Vagina (tissue), 2 donors: ENCODE results near the gene UBP1. TPM values are rescaled to one million over a fixed set of nuclear protein-coding genes. Genes with fewer than 3 reads are reported as not detected.

Source experiments
- DNase-seq, 2 donors: peaks; one replicate each; pipeline ENCODE4 v3.0.0-alpha.2; 2017; ENCODE audit errors: extremely low spot score in 2 of 2
- H3K27ac ChIP-seq: fragments of 200-600 bp; sonication (generic); one replicate; pipeline ENCODE4 v1.5.1; 2019
- H3K27me3 ChIP-seq: fragments of 200-600 bp; sonication (generic); one replicate; pipeline ENCODE4 v1.5.1; 2019
- H3K36me3 ChIP-seq, 2 donors: fragments of 200-600 bp; sonication (generic); one replicate each; pipeline ENCODE4 v1.5.1; 2017 to 2019
- H3K4me1 ChIP-seq: fragments of 200-600 bp; sonication (generic); one replicate; pipeline ENCODE4 v1.5.1; 2019
- H3K4me3 ChIP-seq, 2 donors: fragments of 200-600 bp; sonication (generic); 1 replicate in 1 of 2; 2 replicates in 1 of 2; pipeline ENCODE4 v1.5.1; 2016 to 2019
- H3K9me3 ChIP-seq: fragments of 200-600 bp; sonication (generic); one replicate; pipeline ENCODE4 v1.5.1; 2019
- POLR2A ChIP-seq, 2 donors: fragments of 450-650 bp; IDR thresholded peaks; one replicate each; pipeline ENCODE4 v1.6.1; 2017; ENCODE audit warnings: antibody characterized with exemption in 2 of 2, mild to moderate bottlenecking in 2 of 2, moderate library complexity in 2 of 2
- POLR2AphosphoS5 ChIP-seq, 2 donors: sonication (generic); formaldehyde crosslinking; IDR thresholded peaks; one replicate each; pipeline ENCODE4 v1.9.0; 2017; ENCODE audit warnings: antibody characterized with exemption in 2 of 2, mild to moderate bottlenecking in 2 of 2, low read depth in 1 of 2; ENCODE audit not compliant: insufficient read depth in 1 of 2
- intact Hi-C: fragments of 100-400 bp; cut with DNase I; formaldehyde crosslinking; loops from one replicate; pipeline ENCODE4 v1.15.1; 2023
- total RNA-seq: library from RNA; depleted of rRNA; stranded (reverse); fragments of >200 nt; gene quantifications from one replicate; pipeline ENCODE4 v1.2.3, GENCODE V29; 2016
- TF ChIP-seq, protein P1 (sequence below), 3 experiments: fragments of 450-650 bp in 2 of 3; fragments of 200-600 bp in 1 of 3; sonication (generic) in 1 of 3; IDR thresholded peaks; one replicate each; pipeline ENCODE4 v1.5.1; 2017 to 2019; ENCODE audit warnings: antibody characterized with exemption in 3 of 3, mild to moderate bottlenecking in 2 of 3, moderate library complexity in 2 of 3

UBP1 gene
- total RNA-seq, 1 donor from 2014 or later = 52.1 TPM

DNA sequence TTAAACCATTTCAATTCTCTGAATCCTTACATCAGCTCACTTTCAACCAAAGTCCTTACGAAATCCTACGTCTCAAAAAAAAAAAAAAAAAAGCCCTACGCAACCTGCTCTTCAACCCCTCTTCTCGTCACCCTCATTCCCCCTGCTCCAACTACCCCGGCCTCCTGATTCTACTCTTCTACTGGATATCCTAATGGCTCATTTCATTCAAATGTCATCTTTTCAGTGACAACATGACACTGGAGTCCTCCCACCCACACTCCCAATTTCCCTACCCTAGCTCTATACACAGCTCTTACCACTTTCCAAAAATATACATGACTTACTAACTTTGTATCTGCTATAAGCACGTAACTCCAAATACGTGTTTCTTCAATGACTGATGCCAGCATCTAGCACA lies 11.5 kb downstream of the UBP1 start:
- Histone ChIP-seq H3K9me3 (no peaks in the 10 kb centered on the region), H3K27ac (no peak overlapping the region), H3K27me3 (no peaks in the 10 kb centered on the region), H3K4me1 (peaks cover 52% of the 10 kb centered on the region), H3K4me3 (no peak overlapping the region), H3K36me3 (peaks cover 0 to 1% of the 10 kb centered on the region in 2 donors)
- intact Hi-C loops = no loop called here
- TF ChIP-seq, protein P1, sequence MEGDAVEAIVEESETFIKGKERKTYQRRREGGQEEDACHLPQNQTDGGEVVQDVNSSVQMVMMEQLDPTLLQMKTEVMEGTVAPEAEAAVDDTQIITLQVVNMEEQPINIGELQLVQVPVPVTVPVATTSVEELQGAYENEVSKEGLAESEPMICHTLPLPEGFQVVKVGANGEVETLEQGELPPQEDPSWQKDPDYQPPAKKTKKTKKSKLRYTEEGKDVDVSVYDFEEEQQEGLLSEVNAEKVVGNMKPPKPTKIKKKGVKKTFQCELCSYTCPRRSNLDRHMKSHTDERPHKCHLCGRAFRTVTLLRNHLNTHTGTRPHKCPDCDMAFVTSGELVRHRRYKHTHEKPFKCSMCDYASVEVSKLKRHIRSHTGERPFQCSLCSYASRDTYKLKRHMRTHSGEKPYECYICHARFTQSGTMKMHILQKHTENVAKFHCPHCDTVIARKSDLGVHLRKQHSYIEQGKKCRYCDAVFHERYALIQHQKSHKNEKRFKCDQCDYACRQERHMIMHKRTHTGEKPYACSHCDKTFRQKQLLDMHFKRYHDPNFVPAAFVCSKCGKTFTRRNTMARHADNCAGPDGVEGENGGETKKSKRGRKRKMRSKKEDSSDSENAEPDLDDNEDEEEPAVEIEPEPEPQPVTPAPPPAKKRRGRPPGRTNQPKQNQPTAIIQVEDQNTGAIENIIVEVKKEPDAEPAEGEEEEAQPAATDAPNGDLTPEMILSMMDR (IDR thresholded peaks at IDR 0.05) = no peak
- TF ChIP-seq POLR2AphosphoS5 (IDR thresholded peaks at IDR 0.05; ENCODE audit: insufficient read depth in 1 of 2, low read depth in 1 of 2) (no peak), POLR2A (IDR thresholded peaks at IDR 0.05) (no peak)
- no peak for DNase-seq

DNA sequence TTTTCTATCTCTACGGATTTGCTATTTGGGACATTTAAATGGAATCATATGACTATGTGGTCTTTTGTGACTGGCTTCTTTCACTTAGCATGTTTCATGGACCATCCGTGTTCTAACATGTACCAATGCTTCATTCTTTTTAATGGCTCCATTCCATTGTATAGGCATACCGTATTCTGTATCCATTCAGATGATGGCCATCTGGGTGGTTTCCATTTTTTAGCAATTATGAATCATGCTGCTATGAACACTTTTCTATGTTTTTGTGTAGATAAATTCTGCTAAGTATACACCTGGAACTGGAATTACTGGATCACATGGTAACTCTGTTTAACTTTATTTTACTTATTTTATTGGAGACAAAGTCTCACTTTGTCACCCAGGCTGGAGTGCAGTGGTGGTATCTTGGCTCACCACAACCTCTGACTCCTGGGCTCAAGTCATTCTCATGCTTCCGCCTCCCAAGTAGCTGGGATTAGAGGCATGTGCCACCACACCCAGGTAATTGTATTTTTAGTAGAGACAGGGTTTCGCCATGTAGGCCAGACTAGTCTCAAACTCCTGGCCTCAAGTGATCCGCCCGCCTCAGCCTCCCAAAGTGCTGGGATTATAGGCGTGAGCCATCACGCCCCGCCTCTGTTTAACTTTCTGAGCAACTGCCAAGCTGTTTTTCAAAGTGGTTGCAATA lies 13.4 kb downstream of the UBP1 start:
- Histone ChIP-seq H3K36me3 (peaks cover 0 to 8% of the 10 kb centered on the region in 2 donors), H3K4me3 (no peak overlapping the region), H3K4me1 (peaks cover 42% of the 10 kb centered on the region), H3K9me3 (no peaks in the 10 kb centered on the region), H3K27ac (no peak overlapping the region), H3K27me3 (no peaks in the 10 kb centered on the region)
- TF ChIP-seq, protein P1 (IDR thresholded peaks at IDR 0.05) = no peak
- no peak for TF ChIP-seq POLR2A (IDR thresholded peaks at IDR 0.05)
- TF ChIP-seq POLR2AphosphoS5 (IDR thresholded peaks at IDR 0.05; ENCODE audit: insufficient read depth in 1 of 2, low read depth in 1 of 2) = no peak
- no peak for DNase-seq
- intact Hi-C loops = no loop called here

DNA sequence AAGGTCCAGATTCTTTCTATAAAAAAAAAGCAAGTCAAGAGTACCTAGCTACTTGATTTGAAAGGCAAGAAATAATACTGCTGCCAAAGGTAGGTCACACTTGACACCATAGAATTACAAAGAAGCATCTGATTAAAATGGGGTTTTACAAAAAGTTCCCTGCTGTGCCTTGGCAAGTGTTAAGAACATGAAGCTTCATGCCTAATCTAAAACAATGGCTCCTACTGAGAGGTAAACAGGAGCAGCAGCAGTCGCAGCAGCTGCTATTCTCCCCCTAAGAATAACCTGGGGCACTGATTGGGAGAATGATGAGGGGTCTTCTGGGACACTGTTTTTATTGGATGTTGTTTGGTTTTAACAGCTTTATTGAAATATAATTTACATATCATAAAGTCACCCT lies 14.1 kb downstream of the UBP1 start:
- H3K36me3 ChIP-seq = peaks cover 0 to 8% of the 10 kb centered on the region in 2 donors
- H3K27ac ChIP-seq = no peak overlapping the region
- no peaks in the 10 kb centered on the region for H3K9me3 ChIP-seq
- no peak overlapping the region for H3K4me3 ChIP-seq
- H3K4me1 ChIP-seq = peaks cover 37% of the 10 kb centered on the region
- no peak for DNase-seq
- TF ChIP-seq, protein P1 (IDR thresholded peaks at IDR 0.05) = no peak
- TF ChIP-seq POLR2AphosphoS5 (IDR thresholded peaks at IDR 0.05; ENCODE audit: insufficient read depth in 1 of 2, low read depth in 1 of 2) (no peak), POLR2A (IDR thresholded peaks at IDR 0.05) (no peak)
- no peaks in the 10 kb centered on the region for H3K27me3 ChIP-seq
- intact Hi-C loops = no loop called here

DNA sequence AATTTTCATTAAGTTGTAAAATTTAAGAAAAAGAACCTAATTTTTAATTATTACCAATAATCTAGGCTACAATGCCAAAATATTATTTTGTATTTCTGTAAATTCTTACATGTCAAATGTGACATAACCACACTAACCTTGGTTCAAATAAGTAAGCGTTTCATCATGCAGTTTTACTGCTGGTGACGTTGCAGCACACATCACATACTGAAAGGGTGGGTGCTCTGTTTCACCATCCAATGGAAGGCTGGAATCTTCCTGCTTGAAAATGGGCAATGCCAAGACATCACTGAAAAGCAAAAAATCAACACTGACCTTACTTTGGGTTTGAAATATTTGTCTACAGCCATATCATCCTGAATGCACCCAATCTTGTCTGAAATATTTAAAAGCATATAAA lies 14.8 kb downstream of the UBP1 start:
- intact Hi-C loops = no loop called here
- no peak for TF ChIP-seq POLR2AphosphoS5 (IDR thresholded peaks at IDR 0.05; ENCODE audit: insufficient read depth in 1 of 2, low read depth in 1 of 2)
- TF ChIP-seq, protein P1 (IDR thresholded peaks at IDR 0.05) = no peak
- no peak for TF ChIP-seq POLR2A (IDR thresholded peaks at IDR 0.05)
- no peak overlapping the region for H3K4me3 ChIP-seq
- peaks cover 0 to 13% of the 10 kb centered on the region in 2 donors for H3K36me3 ChIP-seq
- no peak for DNase-seq
- H3K27me3 ChIP-seq = no peaks in the 10 kb centered on the region
- peaks cover 31% of the 10 kb centered on the region for H3K4me1 ChIP-seq
- no peak overlapping the region for H3K27ac ChIP-seq
- no peaks in the 10 kb centered on the region for H3K9me3 ChIP-seq
